Measurements from ENCODE around the gene RPS6KA1.
"Not testable (repeated sequence)": the region's sequence is repeated elsewhere in the genome, so short reads cannot be mapped to it uniquely, and the experiment has no call there.

Gene RPS6KA1

DNA sequence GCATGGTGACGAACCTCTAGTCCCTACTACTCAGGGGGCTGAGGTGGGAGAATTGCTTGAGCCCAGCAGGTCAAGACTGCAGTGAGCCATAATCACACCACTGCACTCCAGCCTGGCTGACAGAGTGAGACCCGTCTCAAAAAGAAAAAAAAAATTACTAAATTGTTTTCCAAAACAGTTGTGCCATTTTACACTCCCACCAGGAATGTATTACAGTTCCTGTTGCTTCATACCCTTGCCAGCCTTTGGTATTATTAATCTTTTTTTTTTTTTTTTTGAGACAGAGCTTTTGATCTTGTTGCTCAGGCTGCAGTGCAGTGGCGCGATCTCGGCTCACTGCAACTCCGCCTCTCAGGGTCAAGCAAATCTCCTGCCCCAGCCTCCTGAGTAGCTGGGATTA lies 55.9 kb downstream of the RPS6KA1 start:
- TF ChIP-seq, protein P1, sequence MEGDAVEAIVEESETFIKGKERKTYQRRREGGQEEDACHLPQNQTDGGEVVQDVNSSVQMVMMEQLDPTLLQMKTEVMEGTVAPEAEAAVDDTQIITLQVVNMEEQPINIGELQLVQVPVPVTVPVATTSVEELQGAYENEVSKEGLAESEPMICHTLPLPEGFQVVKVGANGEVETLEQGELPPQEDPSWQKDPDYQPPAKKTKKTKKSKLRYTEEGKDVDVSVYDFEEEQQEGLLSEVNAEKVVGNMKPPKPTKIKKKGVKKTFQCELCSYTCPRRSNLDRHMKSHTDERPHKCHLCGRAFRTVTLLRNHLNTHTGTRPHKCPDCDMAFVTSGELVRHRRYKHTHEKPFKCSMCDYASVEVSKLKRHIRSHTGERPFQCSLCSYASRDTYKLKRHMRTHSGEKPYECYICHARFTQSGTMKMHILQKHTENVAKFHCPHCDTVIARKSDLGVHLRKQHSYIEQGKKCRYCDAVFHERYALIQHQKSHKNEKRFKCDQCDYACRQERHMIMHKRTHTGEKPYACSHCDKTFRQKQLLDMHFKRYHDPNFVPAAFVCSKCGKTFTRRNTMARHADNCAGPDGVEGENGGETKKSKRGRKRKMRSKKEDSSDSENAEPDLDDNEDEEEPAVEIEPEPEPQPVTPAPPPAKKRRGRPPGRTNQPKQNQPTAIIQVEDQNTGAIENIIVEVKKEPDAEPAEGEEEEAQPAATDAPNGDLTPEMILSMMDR (IDR thresholded peaks at IDR 0.05; ENCODE audit: low read depth, low read length), result no peak
- H3K4me3 ChIP-seq (ENCODE audit: low read depth, low read length), result no peak overlapping the region

DNA sequence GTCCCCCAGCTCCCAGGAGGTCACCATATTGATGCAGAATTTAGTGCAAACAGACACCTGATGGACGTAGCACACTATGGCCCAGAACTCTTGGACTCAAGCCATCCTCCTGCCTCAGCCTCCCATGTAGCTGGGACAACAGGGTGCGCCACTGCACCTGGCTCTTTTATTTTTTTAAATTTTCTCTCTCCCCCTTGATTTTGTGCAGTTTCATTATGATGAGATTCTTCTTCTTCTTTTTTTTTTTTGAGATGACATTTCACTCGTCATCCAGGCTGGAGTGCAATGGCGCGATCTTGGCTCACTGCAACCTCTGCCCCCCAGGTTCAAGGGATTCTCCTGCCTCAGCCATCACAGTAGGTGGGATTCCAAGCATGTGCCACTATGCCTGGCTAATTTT lies 63.8 kb downstream of the RPS6KA1 start:
- TF ChIP-seq, protein P1 (IDR thresholded peaks at IDR 0.05; ENCODE audit: low read depth, low read length), result no peak
- no peak overlapping the region for H3K4me3 ChIP-seq (ENCODE audit: low read depth, low read length)

DNA sequence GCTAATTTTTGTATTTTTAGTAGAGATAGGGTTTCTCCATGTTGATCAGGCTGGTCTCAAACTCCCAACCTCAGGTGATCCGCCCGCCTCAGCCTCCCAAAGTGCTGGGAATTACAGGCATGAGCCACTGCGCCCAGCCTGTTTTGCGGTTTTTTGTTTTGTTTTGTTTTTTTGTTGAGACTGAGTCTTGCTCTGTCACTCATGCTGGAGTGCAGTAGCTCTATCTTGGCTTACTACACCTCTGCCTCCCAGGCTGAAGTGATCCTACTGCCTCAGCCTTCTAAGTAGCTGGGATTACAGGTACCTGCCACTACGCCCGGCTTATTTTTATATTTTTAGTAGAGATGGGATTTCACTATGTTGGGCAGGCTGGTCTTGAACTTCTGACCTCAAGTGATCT lies 65.0 kb downstream of the RPS6KA1 start:
- H3K4me3 ChIP-seq (ENCODE audit: low read depth, low read length), result not testable (repeated sequence)

DNA sequence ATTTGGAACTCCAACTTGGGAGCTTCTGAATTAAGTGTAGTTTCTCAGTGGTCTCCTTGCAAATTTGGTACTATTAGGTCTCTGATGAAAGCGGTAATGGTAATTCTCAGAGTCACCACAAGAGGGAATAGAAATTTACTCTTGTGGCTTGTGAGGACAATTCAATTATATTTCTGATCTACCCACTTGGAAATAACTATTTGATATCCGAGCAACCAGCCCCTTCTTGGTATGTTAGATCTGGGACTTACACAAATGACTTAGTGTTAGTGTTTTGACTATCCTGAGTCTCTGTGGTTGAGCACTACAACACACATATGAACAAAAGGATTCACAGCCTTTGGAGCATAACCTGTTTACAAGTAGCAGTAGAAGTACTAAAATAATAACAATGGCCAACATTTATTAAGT lies 68.1 kb downstream of the RPS6KA1 start:
- no peak overlapping the region for H3K4me3 ChIP-seq (ENCODE audit: low read depth, low read length)
- TF ChIP-seq, protein P1 (IDR thresholded peaks at IDR 0.05; ENCODE audit: low read depth, low read length), result peak; percentile 49; the same call in 1 of the 2 replicates

DNA sequence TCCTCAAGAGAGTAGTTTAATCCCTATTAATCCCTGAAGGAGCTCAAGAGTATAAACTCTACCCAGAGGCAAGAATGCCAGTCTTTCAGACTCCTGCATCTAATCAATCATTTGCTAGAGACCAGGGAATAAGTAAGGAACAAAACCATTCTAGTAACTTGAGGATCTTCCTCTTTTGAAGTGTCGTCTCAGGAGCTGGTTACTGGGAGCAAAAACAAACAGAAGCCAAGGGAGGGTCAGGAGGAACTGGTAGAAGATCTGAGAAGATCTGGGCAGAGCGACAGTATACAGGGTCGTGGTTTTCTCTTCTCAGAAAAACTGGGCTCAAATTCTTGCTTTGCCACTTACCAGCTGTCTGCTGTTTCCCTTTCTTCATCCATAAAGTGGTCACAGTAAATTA lies 69.3 kb downstream of the RPS6KA1 start:
- no peak overlapping the region for H3K4me3 ChIP-seq (ENCODE audit: low read depth, low read length)
- TF ChIP-seq, protein P1 (IDR thresholded peaks at IDR 0.05; ENCODE audit: low read depth, low read length), result no peak

DNA sequence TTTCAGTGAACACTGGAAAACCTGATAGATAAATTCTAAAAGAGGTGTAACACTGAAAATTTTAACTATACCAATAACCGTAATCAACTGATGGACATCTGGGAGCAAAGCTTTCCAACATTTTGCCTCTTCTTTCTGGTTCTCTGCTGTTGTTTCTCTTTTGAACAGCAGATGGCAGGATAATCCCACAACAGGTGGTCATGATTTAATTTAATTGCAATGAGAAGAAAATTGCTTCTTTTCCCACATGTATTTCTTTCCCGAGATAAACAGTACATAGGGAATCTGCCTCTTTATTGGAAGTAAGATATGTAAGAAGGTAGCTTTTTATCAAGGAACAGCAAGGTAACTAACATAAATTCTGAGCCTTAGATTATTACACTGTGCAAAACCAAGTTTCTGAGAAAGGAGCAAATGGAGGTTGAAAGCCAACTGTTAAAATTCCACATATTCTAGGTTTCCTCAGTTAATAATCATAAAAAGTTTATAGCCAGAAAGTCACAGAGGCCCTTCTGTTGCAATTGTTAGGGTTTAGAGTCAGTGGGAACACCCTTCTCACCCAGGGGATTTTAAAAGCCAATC lies 72.9 kb downstream of the RPS6KA1 start:
- TF ChIP-seq, protein P1 (IDR thresholded peaks at IDR 0.05; ENCODE audit: low read depth, low read length), result peak; percentile 39; the same call in 1 of the 2 replicates
- no peak overlapping the region for H3K4me3 ChIP-seq (ENCODE audit: low read depth, low read length)

DNA sequence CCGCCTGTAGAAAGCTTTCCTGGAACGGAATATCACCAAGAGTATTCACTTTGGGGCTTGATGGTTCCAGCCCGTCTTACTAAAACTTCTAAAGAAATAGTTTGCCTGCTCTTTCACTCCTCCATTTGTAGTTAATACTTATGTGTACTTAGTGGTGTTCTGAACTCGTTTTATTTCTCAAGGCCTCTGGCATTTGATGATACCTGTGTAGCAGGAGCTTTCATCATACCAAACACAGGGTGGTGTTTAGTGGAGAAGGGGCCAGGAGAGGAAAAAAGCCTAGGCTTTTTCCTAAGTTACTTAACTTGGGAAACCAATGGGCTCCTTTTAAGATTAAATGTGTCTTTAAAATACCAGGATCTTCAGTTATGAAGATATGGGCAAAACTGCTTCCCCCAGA lies 74.3 kb downstream of the RPS6KA1 start:
- TF ChIP-seq, protein P1 (IDR thresholded peaks at IDR 0.05; ENCODE audit: low read depth, low read length), result no peak
- H3K4me3 ChIP-seq (ENCODE audit: low read depth, low read length), result no peak overlapping the region

DNA sequence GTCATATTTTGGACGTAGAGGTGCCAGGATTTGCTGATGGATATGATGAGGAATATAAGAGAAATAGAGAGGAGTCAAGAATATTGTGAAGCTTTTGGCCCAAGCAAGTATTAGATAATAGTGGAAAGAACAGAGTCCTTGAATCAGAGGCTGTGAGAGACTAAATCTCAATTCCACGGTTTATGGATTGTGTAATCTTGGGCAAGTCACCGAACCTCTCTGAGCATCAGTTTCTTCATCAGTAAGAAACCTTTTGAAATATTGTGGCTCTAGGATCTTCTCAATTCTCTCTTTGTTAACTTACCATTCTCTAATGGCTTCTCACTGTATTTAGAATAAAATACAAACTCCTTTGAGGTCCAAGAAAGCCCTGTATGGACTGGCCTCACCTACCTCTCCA lies 77.6 kb downstream of the RPS6KA1 start:
- no peak overlapping the region for H3K4me3 ChIP-seq (ENCODE audit: low read depth, low read length)
- TF ChIP-seq, protein P1 (IDR thresholded peaks at IDR 0.05; ENCODE audit: low read depth, low read length), result no peak
